Loucy (cell line): ENCODE data around the gene TMSB10.
A peak's percentile ranks its signal among the peaks of the same experiment; 100 is the strongest.

ENCODE experiments used
- H2AFZ ChIP-seq: fragments of 200-600 bp; sonication (generic); 2 replicates; pipeline ENCODE4 v1.6.0; 2016; ENCODE audit warnings: antibody characterized with exemption, mild to moderate bottlenecking, low read length, moderate library complexity
- H3F3A ChIP-seq: fragments of 200-600 bp; 2 replicates; pipeline ENCODE4 v1.6.0; 2016; ENCODE audit warnings: antibody characterized with exemption, low read depth, mild to moderate bottlenecking
- H3K27me3 ChIP-seq: fragments of 200-600 bp; sonication (generic); 2 replicates; pipeline ENCODE4 v1.6.1; 2014; ENCODE audit warnings: low read length, mild to moderate bottlenecking; ENCODE audit not compliant: insufficient read depth, poor library complexity, severe bottlenecking
- H3K36me3 ChIP-seq: fragments of 200-600 bp; sonication (generic); 2 replicates; pipeline ENCODE4 v1.6.1; 2016; ENCODE audit warnings: low read length; ENCODE audit not compliant: insufficient read depth
- H3K4me1 ChIP-seq: fragments of 200-600 bp; sonication (generic); 2 replicates; pipeline ENCODE4 v1.5.1; 2014; ENCODE audit warnings: low read length, mild to moderate bottlenecking; ENCODE audit not compliant: insufficient read depth, poor library complexity, severe bottlenecking
- H3K4me2 ChIP-seq: fragments of 200-600 bp; sonication (generic); 2 replicates; pipeline ENCODE4 v1.6.0; 2014; ENCODE audit warnings: antibody characterized with exemption, low read length, low read depth, mild to moderate bottlenecking; ENCODE audit not compliant: poor library complexity, severe bottlenecking
- H3K4me3 ChIP-seq: fragments of 200-600 bp; sonication (generic); 2 replicates; pipeline ENCODE4 v1.5.1; 2014; ENCODE audit warnings: low read length, mild to moderate bottlenecking, mixed read lengths; ENCODE audit not compliant: poor library complexity, severe bottlenecking
- H3K79me2 ChIP-seq: fragments of 200-600 bp; sonication (generic); 2 replicates; pipeline ENCODE4 v1.6.1; 2014; ENCODE audit warnings: low read length; ENCODE audit not compliant: insufficient read depth
- H3K9ac ChIP-seq: fragments of 200-600 bp; sonication (generic); 2 replicates; pipeline ENCODE4 v1.6.0; 2014; ENCODE audit warnings: mild to moderate bottlenecking, low read depth, low read length, moderate library complexity; ENCODE audit not compliant: poor library complexity, severe bottlenecking
- H3K9me2 ChIP-seq: fragments of 200-600 bp; sonication (generic); replicated peaks from 2 replicates; pipeline ENCODE4 v1.6.1; 2016; ENCODE audit warnings: low read depth, low read length, mixed read lengths
- H3K9me3 ChIP-seq: fragments of 200-600 bp; sonication (generic); 2 replicates; pipeline ENCODE4 v1.6.1; 2014; ENCODE audit warnings: mild to moderate bottlenecking, antibody characterized with exemption, low read length, low read depth; ENCODE audit not compliant: insufficient read depth
- H4K20me1 ChIP-seq: fragments of 200-600 bp; sonication (generic); 2 replicates; pipeline ENCODE4 v1.6.0; 2014; ENCODE audit warnings: antibody characterized with exemption, low read length, mild to moderate bottlenecking; ENCODE audit not compliant: insufficient read depth, poor library complexity, severe bottlenecking
- EZH2phosphoT487 ChIP-seq: fragments of 200-600 bp; IDR thresholded peaks from 2 replicates; pipeline ENCODE4 v1.6.1; 2018; ENCODE audit warnings: antibody characterized with exemption, mild to moderate bottlenecking, moderate library complexity, borderline replicate concordance
- TF ChIP-seq, protein P1 (sequence below): fragments of 200-600 bp; sonication (generic); conservative IDR thresholded peaks from 2 replicates; pipeline ENCODE4 v1.5.1; 2014; ENCODE audit warnings: mild to moderate bottlenecking, antibody characterized with exemption, low read length

The TMSB10 gene

GRCh38 chr2:84888401-84889276 lies 16.8 kb upstream of the TMSB10 start:
- Histone ChIP-seq H3K79me2 (no peaks in the 10 kb centered on the region), H3K9me3 (no peaks in the 10 kb centered on the region), H2AFZ (peak overlapping the region; percentile 84), H3K4me3 (peak overlapping the region; percentile 70), H3F3A (no peaks in the 10 kb centered on the region), H4K20me1 (no peaks in the 10 kb centered on the region), H3K27me3 (no peaks in the 10 kb centered on the region), H3K9ac (peak overlapping the region; percentile 59), H3K4me2 (peak overlapping the region; percentile 66), H3K9me2 (no peaks in the 10 kb centered on the region), H3K4me1 (peaks cover 9% of the 10 kb centered on the region), H3K36me3 (no peaks in the 10 kb centered on the region)
- no peak for TF ChIP-seq EZH2phosphoT487
- TF ChIP-seq, protein P1, sequence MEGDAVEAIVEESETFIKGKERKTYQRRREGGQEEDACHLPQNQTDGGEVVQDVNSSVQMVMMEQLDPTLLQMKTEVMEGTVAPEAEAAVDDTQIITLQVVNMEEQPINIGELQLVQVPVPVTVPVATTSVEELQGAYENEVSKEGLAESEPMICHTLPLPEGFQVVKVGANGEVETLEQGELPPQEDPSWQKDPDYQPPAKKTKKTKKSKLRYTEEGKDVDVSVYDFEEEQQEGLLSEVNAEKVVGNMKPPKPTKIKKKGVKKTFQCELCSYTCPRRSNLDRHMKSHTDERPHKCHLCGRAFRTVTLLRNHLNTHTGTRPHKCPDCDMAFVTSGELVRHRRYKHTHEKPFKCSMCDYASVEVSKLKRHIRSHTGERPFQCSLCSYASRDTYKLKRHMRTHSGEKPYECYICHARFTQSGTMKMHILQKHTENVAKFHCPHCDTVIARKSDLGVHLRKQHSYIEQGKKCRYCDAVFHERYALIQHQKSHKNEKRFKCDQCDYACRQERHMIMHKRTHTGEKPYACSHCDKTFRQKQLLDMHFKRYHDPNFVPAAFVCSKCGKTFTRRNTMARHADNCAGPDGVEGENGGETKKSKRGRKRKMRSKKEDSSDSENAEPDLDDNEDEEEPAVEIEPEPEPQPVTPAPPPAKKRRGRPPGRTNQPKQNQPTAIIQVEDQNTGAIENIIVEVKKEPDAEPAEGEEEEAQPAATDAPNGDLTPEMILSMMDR = no peak

DNA sequence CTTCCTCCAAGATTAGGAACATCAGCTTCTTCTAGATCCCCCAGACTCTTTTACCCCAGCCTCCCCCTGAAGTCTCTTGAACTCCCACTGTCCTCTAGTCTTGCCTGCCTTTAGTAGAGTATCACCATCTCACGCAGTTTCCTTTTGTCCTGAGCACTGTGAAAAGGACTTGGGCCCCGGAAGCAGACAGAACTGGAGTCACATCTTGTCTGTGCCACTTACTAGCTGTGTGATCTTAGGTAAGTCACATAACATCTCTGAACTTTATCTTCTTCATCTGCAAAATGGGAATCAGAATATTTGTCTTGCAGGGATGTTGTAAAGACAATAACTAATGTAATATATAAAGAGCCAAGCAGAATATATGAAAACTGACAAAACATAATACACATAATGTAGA lies 16.1 kb upstream of the TMSB10 start:
- H3K79me2 ChIP-seq = no peaks in the 10 kb centered on the region

DNA sequence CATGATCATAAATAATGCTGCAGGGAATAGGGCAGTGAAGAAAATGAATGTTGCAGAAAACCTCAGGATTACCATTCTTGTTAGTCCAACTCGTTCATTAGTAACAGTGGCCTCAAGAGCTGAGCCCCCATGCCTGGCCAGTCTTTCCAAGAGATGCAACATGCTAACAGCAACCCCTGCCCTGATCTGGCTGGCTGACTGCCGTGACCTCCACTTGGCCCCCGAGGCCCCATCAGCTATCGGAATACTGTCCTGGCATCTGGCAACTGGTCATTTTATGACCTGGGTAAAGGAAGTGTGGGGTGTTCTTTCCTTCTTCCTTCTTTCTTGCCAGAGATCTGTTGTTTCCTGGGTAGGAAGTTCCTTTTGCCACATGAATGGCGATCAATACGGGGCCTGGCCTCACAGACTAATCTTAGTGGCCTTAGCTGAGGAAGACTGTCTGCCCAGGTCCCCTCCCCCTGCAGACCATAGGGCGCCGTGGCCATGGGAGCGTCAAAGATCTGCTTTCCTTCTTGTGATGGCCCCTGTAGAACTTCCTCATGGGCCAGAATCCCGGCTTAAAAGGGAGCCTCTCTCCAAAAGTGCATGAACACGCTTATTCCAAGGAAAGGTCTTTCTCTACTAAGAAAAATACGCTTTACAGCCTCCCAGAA lies 14.0 kb upstream of the TMSB10 start:
- Histone ChIP-seq H3K4me2 (no peak overlapping the region), H3K9me2 (no peaks in the 10 kb centered on the region), H3K9me3 (no peaks in the 10 kb centered on the region), H2AFZ (no peak overlapping the region), H3K4me1 (peaks cover 24% of the 10 kb centered on the region), H3K27me3 (no peaks in the 10 kb centered on the region), H3K9ac (no peak overlapping the region), H4K20me1 (no peaks in the 10 kb centered on the region), H3F3A (no peaks in the 10 kb centered on the region), H3K79me2 (no peaks in the 10 kb centered on the region), H3K4me3 (no peak overlapping the region), H3K36me3 (no peaks in the 10 kb centered on the region)
- TF ChIP-seq EZH2phosphoT487 = no peak
- TF ChIP-seq, protein P1 = no peak

More for the DNA sequence above, 16.1 kb upstream of the TMSB10 start:
- peak overlapping the region; percentile 59 for H3K9ac ChIP-seq
- H3K4me3 ChIP-seq = peak overlapping the region; percentile 70
- TF ChIP-seq EZH2phosphoT487 = no peak
- TF ChIP-seq, protein P1 = no peak
- H3F3A ChIP-seq = no peaks in the 10 kb centered on the region
- H3K36me3 ChIP-seq = no peaks in the 10 kb centered on the region
- H3K9me3 ChIP-seq = no peaks in the 10 kb centered on the region
- H3K4me2 ChIP-seq = peak overlapping the region; percentile 66
- peak overlapping the region; percentile 84 for H2AFZ ChIP-seq
- peaks cover 12% of the 10 kb centered on the region for H3K4me1 ChIP-seq
- H4K20me1 ChIP-seq = no peaks in the 10 kb centered on the region
- H3K27me3 ChIP-seq = no peaks in the 10 kb centered on the region
- H3K9me2 ChIP-seq = no peaks in the 10 kb centered on the region
